HCT116 (cell line): ENCODE measurements around the gene RASL10A.

Source experiments
- CBX3 ChIP-seq: IDR thresholded peaks from 2 replicates; pipeline ENCODE4 v1.6.1; 2012; ENCODE audit warnings: low read depth
- CEBPB ChIP-seq: IDR thresholded peaks from 2 replicates; pipeline ENCODE4 v1.6.1; 2012; ENCODE audit warnings: low read depth
- EZH2 ChIP-seq: fragments of 200-600 bp; sonication (generic); IDR thresholded peaks from 2 replicates; pipeline ENCODE4 v1.6.1; 2017; ENCODE audit warnings: antibody characterized with exemption, mixed run types
- POLR2A ChIP-seq: IDR thresholded peaks from 2 replicates; pipeline ENCODE4 v1.7.0; 2011; ENCODE audit warnings: borderline replicate concordance; ENCODE audit not compliant: insufficient read depth, insufficient read length; ENCODE audit errors: extremely low read depth
- POLR2AphosphoS5 ChIP-seq: IDR thresholded peaks from 2 replicates; pipeline ENCODE4 v1.6.1; 2011; ENCODE audit warnings: mild to moderate bottlenecking, low read depth, low read length, moderate library complexity
- SIN3A ChIP-seq: IDR thresholded peaks from 2 replicates; pipeline ENCODE4 v1.6.1; 2012; ENCODE audit warnings: low read depth
- TF ChIP-seq, protein P1 (sequence below): IDR thresholded peaks from 2 replicates; pipeline ENCODE4 v1.6.1; 2012
- TF ChIP-seq, protein P2 (sequence below), 3 experiments: fragments of 200-600 bp in 1 of 3; sonication (generic) in 1 of 3; IDR thresholded peaks in 2 of 3; conservative IDR thresholded peaks in 1 of 3; 2 replicates each; pipeline ENCODE4 v1.5.1; 2012 to 2017; ENCODE audit warnings: low read depth in 2 of 3, low read length in 2 of 3, antibody characterized with exemption in 1 of 3, borderline replicate concordance in 1 of 3, control low read depth in 1 of 3, mild to moderate bottlenecking in 1 of 3, mixed read lengths in 1 of 3, mixed run types in 1 of 3, moderate library complexity in 1 of 3; ENCODE audit not compliant: insufficient read depth in 1 of 3
- TF ChIP-seq, protein P3 (sequence below): IDR thresholded peaks from 2 replicates; pipeline ENCODE4 v1.6.1; 2012; ENCODE audit warnings: low read depth

DNA sequence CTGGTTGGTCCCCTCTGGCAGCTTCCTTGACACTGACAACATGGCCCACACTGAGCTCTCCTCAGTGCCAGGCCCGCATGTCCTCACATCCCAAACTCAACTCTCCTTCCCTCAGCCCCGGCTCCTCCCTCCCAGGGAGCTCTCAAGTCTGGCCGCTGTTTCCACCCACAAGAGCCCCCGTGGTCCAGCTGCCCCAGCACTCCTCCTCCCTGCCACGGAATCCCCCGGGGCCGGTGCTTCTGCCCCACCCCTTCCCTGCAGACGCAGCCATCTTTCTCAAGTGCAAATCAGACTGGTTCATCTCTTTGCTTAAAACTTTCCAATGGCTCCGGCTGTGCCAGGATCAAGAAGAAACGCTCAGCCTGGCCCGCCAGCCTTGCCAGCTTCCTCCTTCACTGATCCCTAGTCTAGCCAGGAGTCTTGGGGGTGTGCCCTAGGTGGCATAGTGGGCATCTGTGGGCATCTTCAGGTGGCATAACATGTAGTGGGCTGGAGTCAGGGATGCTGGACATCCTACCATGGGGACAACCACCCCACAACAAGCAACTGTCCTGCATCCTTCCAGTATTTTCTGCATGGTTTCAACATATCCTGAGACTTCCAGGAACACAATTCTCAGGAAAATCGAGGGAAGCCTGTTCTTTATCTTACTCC lies 22.3 kb upstream of the RASL10A start:
- no peak for TF ChIP-seq SIN3A
- no peak for TF ChIP-seq POLR2AphosphoS5
- no peak for TF ChIP-seq POLR2A
- TF ChIP-seq, protein P1, sequence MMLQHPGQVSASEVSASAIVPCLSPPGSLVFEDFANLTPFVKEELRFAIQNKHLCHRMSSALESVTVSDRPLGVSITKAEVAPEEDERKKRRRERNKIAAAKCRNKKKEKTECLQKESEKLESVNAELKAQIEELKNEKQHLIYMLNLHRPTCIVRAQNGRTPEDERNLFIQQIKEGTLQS: no peak
- TF ChIP-seq, protein P2, sequence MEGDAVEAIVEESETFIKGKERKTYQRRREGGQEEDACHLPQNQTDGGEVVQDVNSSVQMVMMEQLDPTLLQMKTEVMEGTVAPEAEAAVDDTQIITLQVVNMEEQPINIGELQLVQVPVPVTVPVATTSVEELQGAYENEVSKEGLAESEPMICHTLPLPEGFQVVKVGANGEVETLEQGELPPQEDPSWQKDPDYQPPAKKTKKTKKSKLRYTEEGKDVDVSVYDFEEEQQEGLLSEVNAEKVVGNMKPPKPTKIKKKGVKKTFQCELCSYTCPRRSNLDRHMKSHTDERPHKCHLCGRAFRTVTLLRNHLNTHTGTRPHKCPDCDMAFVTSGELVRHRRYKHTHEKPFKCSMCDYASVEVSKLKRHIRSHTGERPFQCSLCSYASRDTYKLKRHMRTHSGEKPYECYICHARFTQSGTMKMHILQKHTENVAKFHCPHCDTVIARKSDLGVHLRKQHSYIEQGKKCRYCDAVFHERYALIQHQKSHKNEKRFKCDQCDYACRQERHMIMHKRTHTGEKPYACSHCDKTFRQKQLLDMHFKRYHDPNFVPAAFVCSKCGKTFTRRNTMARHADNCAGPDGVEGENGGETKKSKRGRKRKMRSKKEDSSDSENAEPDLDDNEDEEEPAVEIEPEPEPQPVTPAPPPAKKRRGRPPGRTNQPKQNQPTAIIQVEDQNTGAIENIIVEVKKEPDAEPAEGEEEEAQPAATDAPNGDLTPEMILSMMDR (IDR thresholded peaks at IDR 0.05 in 2 of 3, conservative IDR thresholded peaks at IDR 0.05 in 1 of 3; ENCODE audit: borderline replicate concordance in 1 of 3, insufficient read depth in 1 of 3, low read depth in 2 of 3, low read length in 2 of 3): no peak
- TF ChIP-seq CEBPB: no peak
- no peak for TF ChIP-seq EZH2
- TF ChIP-seq CBX3: no peak
- TF ChIP-seq, protein P3, sequence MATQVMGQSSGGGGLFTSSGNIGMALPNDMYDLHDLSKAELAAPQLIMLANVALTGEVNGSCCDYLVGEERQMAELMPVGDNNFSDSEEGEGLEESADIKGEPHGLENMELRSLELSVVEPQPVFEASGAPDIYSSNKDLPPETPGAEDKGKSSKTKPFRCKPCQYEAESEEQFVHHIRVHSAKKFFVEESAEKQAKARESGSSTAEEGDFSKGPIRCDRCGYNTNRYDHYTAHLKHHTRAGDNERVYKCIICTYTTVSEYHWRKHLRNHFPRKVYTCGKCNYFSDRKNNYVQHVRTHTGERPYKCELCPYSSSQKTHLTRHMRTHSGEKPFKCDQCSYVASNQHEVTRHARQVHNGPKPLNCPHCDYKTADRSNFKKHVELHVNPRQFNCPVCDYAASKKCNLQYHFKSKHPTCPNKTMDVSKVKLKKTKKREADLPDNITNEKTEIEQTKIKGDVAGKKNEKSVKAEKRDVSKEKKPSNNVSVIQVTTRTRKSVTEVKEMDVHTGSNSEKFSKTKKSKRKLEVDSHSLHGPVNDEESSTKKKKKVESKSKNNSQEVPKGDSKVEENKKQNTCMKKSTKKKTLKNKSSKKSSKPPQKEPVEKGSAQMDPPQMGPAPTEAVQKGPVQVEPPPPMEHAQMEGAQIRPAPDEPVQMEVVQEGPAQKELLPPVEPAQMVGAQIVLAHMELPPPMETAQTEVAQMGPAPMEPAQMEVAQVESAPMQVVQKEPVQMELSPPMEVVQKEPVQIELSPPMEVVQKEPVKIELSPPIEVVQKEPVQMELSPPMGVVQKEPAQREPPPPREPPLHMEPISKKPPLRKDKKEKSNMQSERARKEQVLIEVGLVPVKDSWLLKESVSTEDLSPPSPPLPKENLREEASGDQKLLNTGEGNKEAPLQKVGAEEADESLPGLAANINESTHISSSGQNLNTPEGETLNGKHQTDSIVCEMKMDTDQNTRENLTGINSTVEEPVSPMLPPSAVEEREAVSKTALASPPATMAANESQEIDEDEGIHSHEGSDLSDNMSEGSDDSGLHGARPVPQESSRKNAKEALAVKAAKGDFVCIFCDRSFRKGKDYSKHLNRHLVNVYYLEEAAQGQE: no peak
